H1 (cell line): ENCODE results near the gene WRAP73. TPM values are rescaled to one million over a fixed set of nuclear protein-coding genes. Genes with fewer than 3 reads are reported as not detected.

Source experiments
- CHD2 ChIP-seq: IDR thresholded peaks from 2 replicates; pipeline ENCODE4 v1.6.1; 2012; ENCODE audit warnings: low read length, improper control_type of control experiment
- CTCF ChIP-seq, 3 experiments: IDR thresholded peaks; 1 replicate in 2 of 3; 2 replicates in 1 of 3; pipeline versions ENCODE4 v1.5.1 to v1.6.1; 2011; ENCODE audit warnings: low read length in 3 of 3, mild to moderate bottlenecking in 3 of 3, inconsistent platforms in 2 of 3, low read depth in 1 of 3, moderate library complexity in 1 of 3; ENCODE audit not compliant: insufficient read depth in 1 of 3; ENCODE audit errors: control extremely low read depth in 1 of 3
- EZH2 ChIP-seq: fragments of 200-600 bp; sonication (generic); IDR thresholded peaks from 2 replicates; pipeline ENCODE4 v1.7.1; 2012; ENCODE audit warnings: low read depth, mild to moderate bottlenecking, moderate library complexity, low read length, inconsistent platforms; ENCODE audit not compliant: severe bottlenecking
- RXRA ChIP-seq: IDR thresholded peaks from 2 replicates; pipeline ENCODE4 v1.6.1; 2011; ENCODE audit warnings: low read depth, mild to moderate bottlenecking, low read length, moderate library complexity; ENCODE audit not compliant: insufficient read depth
- polyA plus RNA-seq, 7 experiments: library from polyadenylated mRNA; depleted of rRNA in 3 of 7; stranded (reverse) in 5 of 7; unstranded in 2 of 7; fragments of >200 nt in 5 of 7; fragments of 200-250 nt in 2 of 7; gene quantifications; 1 replicate in 5 of 7; 2 replicates in 1 of 7; 4 replicates in 1 of 7; pipeline versions ENCODE4 v1.2.1 to v1.2.3, GENCODE V29; 2011 to 2013; ENCODE audit warnings: missing spikeins in 2 of 7, mixed read lengths in 2 of 7
- total RNA-seq: library from RNA; stranded (reverse); fragmentation: NEBNext Ultra II Directional; extraction: Animal tissue kit (Norgen Biotek cat#: 25700); gene quantifications from 2 replicates; pipeline ENCODE4 v1.2.1, GENCODE V29; 2021

WRAP73 gene
- total and polyA plus RNA-seq, 2 of the 8 experiments (the other 6 are each of a cell fraction or from before 2014, with no cell fraction given) = 30.3 to 50.7 TPM

DNA sequence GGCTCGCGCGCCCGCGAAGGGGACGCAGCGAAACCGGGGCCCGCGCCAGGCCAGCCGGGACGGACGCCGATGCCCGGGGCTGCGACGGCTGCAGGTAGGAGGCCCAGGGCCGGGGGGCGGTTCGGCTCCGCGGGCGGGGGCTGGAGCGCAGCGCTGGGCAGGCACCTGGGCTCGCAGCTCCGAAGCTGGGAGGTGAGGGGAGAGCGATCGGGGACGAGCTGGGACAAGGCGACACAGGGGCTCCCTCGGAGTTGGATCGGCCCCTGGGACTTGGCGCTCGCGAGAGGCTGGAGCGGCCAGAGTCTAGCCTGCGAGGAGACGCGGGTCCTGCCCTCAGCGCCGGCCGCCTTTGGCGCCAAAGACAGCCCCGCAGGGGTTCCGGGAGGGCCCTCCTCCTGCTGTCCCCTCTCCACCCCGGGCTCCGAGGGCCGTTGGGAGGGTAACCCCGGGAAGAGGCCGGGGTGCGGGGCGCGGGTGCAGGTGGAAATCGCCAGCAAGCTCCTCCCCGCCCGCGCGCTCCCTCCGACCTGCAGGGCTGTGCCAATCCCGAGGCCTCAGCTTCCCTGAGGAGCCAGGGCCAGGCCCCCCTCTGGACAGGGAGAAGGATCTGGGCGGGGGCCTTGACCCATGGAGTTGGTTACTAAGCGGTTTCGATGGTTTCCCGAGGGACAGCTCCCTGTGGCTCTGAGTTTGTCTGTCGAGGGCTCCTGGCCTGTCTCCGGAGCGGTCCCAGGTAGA lies 2.8 kb upstream of the WRAP73 start (continued):
- TF ChIP-seq CTCF (IDR thresholded peaks at IDR 0.05; ENCODE audit: control extremely low read depth in 1 of 3, insufficient read depth in 1 of 3, low read depth in 1 of 3, low read length in 3 of 3) = no peak
- no peak for TF ChIP-seq RXRA
- TF ChIP-seq EZH2 = peak; percentile 79
- TF ChIP-seq CHD2 = peak; percentile 82
